ENCODE data around the gene GRHL1. TPM values are rescaled to one million over a fixed set of nuclear protein-coding genes. Genes with fewer than 3 reads are reported as not detected.

The GRHL1 gene
- total and polyA plus RNA-seq, 10 donors, result 0.20 to 3.0 (median 1.2) TPM

DNA sequence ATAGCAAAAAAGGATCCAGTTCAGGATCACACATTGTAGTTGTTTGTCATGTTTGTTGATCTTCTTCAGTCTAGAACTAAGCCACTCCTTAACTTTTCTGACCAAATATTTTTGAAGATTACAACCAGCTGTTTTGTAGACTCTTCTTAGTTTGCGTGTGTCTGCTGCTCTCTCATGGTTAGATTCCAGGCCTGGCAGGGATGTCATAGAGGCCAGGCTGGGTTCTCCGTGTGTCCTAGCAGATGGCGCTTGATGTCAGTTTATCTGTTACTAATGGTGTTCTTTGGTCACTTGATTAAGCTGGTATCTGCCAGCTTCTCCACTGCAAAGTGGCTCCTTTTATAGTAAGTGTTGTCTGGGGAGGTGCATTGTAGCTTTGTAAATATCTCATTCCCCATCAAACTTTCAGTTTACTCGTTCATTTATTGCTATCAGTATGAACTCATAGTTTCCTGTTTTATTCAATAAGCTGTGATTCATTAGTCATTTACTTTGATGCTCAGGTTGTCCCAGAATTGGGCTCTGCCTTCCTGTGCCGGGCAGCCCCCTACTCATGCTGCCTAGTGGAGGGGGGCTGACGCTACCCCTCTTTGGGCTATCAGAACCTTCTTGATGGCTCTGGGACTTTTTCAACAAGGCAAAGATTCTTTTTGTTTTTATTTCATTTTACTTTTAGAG, 42.1 kb downstream of the GRHL1 start:
- intact Hi-C loops (cut with DNase I; ENCODE audit: low total_unique reads), result no loop called here
- TF ChIP-seq CTCF (IDR thresholded peaks at IDR 0.05 in 8 of 11, conservative IDR thresholded peaks at IDR 0.05 in 3 of 11), result no peak
- no peak for TF ChIP-seq POLR2A (IDR thresholded peaks at IDR 0.05)
- no peak for TF ChIP-seq POLR2AphosphoS5 (IDR thresholded peaks at IDR 0.05)
- H3K27ac ChIP-seq, result peak overlapping the region in 6 of 8 donors; percentile 19 to 69 (median 48)
- 51 to 78% (median 76%) methylated on average over 6 of the region's 6 CpGs for WGBS, 5 donors
- peaks cover 18 to 62% (median 42%) of the 10 kb centered on the region in 6 donors for H3K4me1 ChIP-seq
- no peaks in the 10 kb centered on the region for H3K27me3 ChIP-seq (replicated peaks in 1 of 7)
- H3K9me3 ChIP-seq, result no peaks in the 10 kb centered on the region
- H3K36me3 ChIP-seq, result no peaks in the 10 kb centered on the region
- no peak overlapping the region for H3K4me3 ChIP-seq
- DNase-seq, result no peak

DNA sequence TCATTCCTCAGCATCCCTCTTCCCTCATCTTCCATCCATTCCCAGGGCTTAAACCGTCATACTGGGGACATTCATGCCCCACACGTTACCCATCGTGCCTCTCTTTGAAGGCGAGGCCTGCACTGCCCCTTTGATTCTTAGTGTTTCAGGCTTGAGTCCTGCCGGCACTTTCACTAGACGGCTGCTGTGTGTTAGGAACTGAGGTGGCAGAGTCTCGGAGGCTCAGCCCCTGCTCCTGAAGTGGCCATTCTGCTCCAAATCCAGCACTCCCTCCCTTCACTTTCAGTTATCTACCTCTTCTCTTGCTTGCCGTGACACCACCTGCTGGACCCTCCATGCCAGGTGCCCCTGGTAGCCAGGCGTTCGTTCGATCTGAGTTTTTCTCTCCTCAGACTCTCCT, 43.0 kb downstream of the GRHL1 start:
- no peaks in the 10 kb centered on the region for H3K27me3 ChIP-seq (replicated peaks in 1 of 7)
- no peak overlapping the region for H3K4me3 ChIP-seq
- TF ChIP-seq POLR2A (IDR thresholded peaks at IDR 0.05), result no peak
- TF ChIP-seq POLR2AphosphoS5 (IDR thresholded peaks at IDR 0.05), result no peak
- no peak for TF ChIP-seq CTCF (IDR thresholded peaks at IDR 0.05 in 8 of 11, conservative IDR thresholded peaks at IDR 0.05 in 3 of 11)
- WGBS, 5 donors, result 89 to 95% (median 94%) methylated on average over 11 of the region's 11 CpGs
- H3K27ac ChIP-seq, result peak overlapping the region; percentile 27 to 69 (median 60)
- H3K36me3 ChIP-seq, result no peaks in the 10 kb centered on the region
- intact Hi-C loops (cut with DNase I; ENCODE audit: low total_unique reads), result no loop called here
- no peaks in the 10 kb centered on the region for H3K9me3 ChIP-seq
- no peak for DNase-seq
- peaks cover 18 to 62% (median 42%) of the 10 kb centered on the region in 6 donors for H3K4me1 ChIP-seq

- Histone ChIP-seq H3K4me1 (peaks cover 18 to 59% (median 42%) of the 10 kb centered on the region in 6 donors), H3K4me3 (no peak overlapping the region), H3K36me3 (no peaks in the 10 kb centered on the region), H3K27me3 (replicated peaks in 1 of 7) (no peaks in the 10 kb centered on the region), H3K27ac (peak overlapping the region; percentile 27 to 69 (median 60)), H3K9me3 (no peaks in the 10 kb centered on the region)
- intact Hi-C loops (cut with DNase I; ENCODE audit: low total_unique reads), result no loop called here
- DNase-seq, result no peak
- 68 to 84% (median 74%) methylated on average over 5 of the region's 5 CpGs for WGBS, 5 donors
- TF ChIP-seq CTCF (IDR thresholded peaks at IDR 0.05 in 8 of 11, conservative IDR thresholded peaks at IDR 0.05 in 3 of 11) (no peak), POLR2AphosphoS5 (IDR thresholded peaks at IDR 0.05) (peak in 1 of 3 donors; percentile 60)
These were observed 43.6 kb downstream of the GRHL1 start for GRCh38 chr2:9995059-9995458.

- Histone ChIP-seq H3K4me3 (no peak overlapping the region), H3K9me3 (no peaks in the 10 kb centered on the region), H3K27me3 (replicated peaks in 1 of 7) (no peaks in the 10 kb centered on the region), H3K4me1 (peaks cover 14 to 47% (median 34%) of the 10 kb centered on the region in 6 donors), H3K36me3 (no peaks in the 10 kb centered on the region), H3K27ac (no peak overlapping the region)
- intact Hi-C loops (cut with DNase I; ENCODE audit: low total_unique reads), result no loop called here
- no peak for DNase-seq
- no peak for TF ChIP-seq POLR2A (IDR thresholded peaks at IDR 0.05)
- TF ChIP-seq CTCF (IDR thresholded peaks at IDR 0.05 in 8 of 11, conservative IDR thresholded peaks at IDR 0.05 in 3 of 11), result no peak
- TF ChIP-seq POLR2AphosphoS5 (IDR thresholded peaks at IDR 0.05), result no peak
- 88 to 92% (median 91%) methylated on average over 7 of the region's 7 CpGs for WGBS, 5 donors
These were observed 44.8 kb downstream of the GRHL1 start for GRCh38 chr2:9996321-9996720.
